Fibroblast of skin of right biceps (primary cell): ENCODE measurements around the gene VIPR2.

Experiments used
- DNase-seq: peaks from one replicate; pipeline ENCODE4 v3.0.0-alpha.2; 2013

Gene VIPR2

GRCh38 chr7:159119026-159119741 lies 25.5 kb downstream of the VIPR2 start:
- no peak for DNase-seq

- no peak for DNase-seq
These were observed 26.0 kb downstream of the VIPR2 start for GRCh38 chr7:159118623-159119022.

GRCh38 chr7:159118197-159118595 lies 26.5 kb downstream of the VIPR2 start:
- no peak for DNase-seq

- DNase-seq: no peak
These were observed 27.1 kb downstream of the VIPR2 start for GRCh38 chr7:159117366-159118196.

DNA sequence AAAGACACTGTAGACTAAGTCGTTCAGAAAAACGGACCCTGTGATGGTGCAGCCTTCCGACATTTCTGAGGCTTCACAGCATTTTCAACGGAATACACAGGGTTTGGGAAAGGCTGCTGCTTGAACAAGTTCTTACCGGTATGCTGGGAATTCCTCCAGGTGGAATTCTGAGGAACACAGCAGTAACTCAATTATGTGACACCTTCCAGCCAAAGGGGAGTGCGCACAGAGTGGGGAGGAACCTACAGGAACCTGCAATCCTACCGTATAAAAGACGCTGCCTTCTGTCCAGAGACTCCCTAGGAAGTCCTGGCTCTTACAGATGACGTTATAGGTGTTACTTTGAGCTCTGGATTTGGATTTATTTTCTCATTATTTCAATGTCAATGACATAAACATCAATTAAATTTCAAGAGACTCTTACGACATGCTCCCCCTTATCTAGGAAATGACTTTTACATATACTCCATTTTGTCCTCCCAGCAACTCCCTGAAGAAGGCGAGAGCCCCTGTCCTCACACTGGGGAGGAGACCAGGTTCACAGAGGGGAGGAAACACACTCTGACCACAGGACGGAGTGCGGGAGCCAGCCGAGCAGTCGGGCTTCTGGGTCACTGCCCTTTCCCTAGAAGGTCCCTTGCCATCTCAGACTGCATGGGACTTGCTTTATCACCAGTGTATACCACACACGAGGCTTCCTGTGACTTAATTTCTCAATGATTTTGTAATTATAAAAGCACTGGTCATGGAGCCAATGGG lies 27.9 kb downstream of the VIPR2 start:
- DNase-seq: no peak

- DNase-seq: no peak
These were observed 28.8 kb downstream of the VIPR2 start for GRCh38 chr7:159115601-159116501.

DNA sequence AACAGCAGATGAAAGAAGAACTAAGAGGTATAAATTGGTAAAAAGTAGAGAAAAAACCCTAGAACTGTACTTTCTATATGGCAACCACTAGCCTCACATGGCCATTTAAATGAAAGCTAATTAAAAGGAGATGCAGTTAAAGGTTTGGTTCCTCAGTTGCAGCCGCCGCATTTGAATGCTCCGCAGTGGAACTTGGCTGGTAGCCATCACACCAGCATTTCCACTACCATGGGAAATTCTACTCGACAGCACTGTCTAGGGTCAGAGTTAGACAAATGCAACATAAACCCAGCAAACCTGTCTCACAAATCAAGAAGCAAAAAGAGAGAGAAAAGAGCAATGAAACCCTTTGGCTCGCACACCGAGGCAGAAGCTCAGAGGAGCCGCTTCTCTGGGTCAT lies 29.7 kb downstream of the VIPR2 start:
- DNase-seq: no peak

GRCh38 chr7:159114096-159114495 lies 30.6 kb downstream of the VIPR2 start:
- DNase-seq: no peak

GRCh38 chr7:159113056-159113455 lies 31.6 kb downstream of the VIPR2 start:
- no peak for DNase-seq

DNA sequence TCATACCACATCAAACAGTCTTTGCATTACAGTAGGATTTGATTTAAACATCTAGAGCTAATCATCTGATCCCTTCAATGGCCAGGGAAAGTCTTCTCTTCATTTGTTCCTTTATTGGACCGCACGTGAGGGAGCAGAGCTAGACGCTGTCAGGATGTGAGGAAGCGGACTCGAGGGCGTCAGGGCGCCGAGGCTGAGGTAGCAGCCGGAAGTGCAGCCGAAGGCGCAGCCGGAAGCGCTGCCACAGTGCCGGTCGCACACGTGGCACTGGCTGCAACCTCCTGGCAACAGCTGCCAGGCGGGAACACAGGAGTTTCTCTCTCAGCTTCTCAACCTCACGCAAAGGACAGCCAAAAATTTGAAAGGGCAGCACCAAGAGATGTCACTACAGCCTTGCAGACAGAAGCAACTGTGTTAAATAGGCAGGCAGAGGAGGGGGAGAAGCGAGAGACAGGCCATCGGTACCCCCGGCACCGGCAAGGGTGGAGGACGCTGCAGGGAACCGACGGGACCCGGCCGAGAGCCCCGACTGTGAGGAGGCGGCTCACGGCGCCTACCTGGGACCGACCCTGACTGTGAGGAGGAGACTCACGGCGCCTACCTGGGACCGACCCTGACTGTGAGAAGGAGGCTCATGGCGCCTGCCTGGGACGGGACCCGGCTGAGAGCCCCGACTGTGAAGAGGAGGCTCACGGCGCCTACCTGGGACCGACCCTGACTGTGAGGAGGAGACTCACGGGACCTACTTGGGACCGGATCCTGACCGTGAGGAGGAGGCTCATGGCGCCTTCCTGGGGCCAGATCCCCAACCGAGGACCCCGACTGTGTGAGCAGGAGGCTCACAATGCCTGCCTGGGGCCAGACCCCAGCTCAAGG lies 32.3 kb downstream of the VIPR2 start:
- DNase-seq: no peak

GRCh38 chr7:159109653-159110035 lies 35.0 kb downstream of the VIPR2 start:
- no peak for DNase-seq

DNA sequence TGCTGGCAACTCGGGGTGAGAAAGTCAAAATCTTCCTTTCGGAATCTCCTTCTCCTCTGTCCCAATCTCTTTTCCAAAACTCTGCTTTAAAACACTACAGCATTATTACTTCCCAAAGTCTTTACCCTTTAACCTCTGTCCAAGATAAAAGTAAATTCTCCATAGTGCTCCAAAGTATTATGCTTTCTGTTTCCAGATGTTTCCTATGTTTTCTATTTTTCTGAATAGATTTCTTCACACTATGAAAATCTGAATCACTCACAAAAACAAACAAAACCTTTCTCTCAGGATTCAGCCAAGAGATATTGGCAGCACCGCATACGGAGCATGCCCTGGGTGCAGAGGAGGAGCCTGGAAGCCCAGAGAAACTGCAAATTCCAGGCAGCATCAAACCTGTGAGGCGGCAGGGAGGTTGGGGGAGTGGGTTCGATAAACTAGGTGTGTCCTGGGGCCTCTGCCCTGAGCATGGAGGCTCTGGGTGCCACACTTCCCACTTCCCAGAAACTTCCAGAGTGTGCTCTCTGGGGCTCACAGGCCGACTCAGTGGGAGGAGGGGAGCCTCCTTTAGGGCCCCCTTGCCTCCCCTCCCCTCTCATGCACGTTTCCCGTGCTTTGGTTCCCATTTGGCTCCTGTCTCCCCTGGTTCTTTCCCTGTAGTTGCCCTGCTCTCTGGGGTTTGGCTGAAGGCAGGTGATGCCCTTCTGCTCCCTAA lies 35.6 kb downstream of the VIPR2 start:
- DNase-seq: no peak

- DNase-seq: no peak
These were observed 36.2 kb downstream of the VIPR2 start for GRCh38 chr7:159108491-159108890.

- DNase-seq: no peak
These were observed 37.3 kb downstream of the VIPR2 start for GRCh38 chr7:159107161-159107892.

- DNase-seq: no peak
These were observed 38.5 kb downstream of the VIPR2 start for GRCh38 chr7:159105832-159106811.

GRCh38 chr7:159105066-159105780 lies 39.4 kb downstream of the VIPR2 start:
- DNase-seq: no peak

DNA sequence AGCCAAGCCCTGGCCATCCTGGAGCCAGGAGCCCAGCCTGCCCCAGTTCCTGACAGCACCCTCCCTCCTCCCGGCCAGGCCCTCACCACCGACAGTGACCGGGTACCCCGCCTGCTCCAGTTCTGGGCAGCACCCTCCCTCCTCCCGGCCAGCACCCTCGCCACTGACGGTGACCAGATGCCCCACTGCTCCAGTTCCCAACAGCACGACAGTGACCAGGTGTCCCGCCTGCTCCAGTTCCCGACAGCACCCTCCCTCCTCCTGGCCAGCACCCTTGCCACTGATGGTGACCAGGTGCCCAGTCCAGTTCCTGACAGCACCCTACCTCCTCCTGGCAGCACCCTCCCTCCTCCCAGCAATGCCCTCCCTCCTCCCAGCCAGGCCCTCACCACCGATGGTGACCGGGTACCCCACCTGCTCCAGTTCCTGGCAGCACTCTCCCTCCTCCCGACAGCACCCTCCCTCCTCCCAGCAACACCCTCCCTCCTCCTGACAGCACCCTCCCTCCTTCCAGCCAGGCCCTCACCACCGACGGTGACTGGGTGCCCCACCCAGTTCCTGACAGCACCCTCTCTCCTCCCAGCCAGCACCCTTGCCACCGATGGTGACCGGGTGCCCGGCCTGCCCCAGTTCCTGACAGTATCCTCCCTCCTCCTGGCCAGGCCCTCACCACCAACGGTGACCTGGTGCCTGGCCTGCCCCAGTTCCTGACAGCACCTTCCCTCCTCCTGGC lies 40.3 kb downstream of the VIPR2 start:
- DNase-seq: no peak
